HT-29 (cell line): ENCODE measurements around the gene PRKAG2. TPM values are rescaled to one million over a fixed set of nuclear protein-coding genes. Genes with fewer than 3 reads are reported as not detected.
"Not testable (repeated sequence)": the region's sequence is repeated elsewhere in the genome, so short reads cannot be mapped to it uniquely, and the experiment has no call there.

Source experiments
- DNase-seq: peaks from one replicate; pipeline ENCODE4 v3.0.0-alpha.2; 2015; ENCODE audit warnings: low spot score
- total RNA-seq: library from RNA; depleted of rRNA; stranded (reverse); fragments of >200 nt; shearing (Covaris generic); gene quantifications from 2 replicates; pipeline ENCODE4 v1.2.3, GENCODE V29; 2014

Gene PRKAG2
- total RNA-seq, 1 experiment from 2014 or later: 5.4 TPM

GRCh38 chr7:151835636-151836035 lies 41.3 kb downstream of the PRKAG2 start:
- DNase-seq: no peak

GRCh38 chr7:151834271-151835035 lies 42.5 kb downstream of the PRKAG2 start:
- no peak for DNase-seq

GRCh38 chr7:151833691-151834090 lies 43.2 kb downstream of the PRKAG2 start:
- DNase-seq: no peak

- DNase-seq: no peak
Observed at GRCh38 chr7:151833213-151833651, 43.7 kb downstream of the PRKAG2 start.

GRCh38 chr7:151832656-151833055 lies 44.3 kb downstream of the PRKAG2 start:
- DNase-seq: no peak

GRCh38 chr7:151832138-151832537 lies 44.8 kb downstream of the PRKAG2 start:
- no peak for DNase-seq

- no peak for DNase-seq
Observed at GRCh38 chr7:151831606-151832005, 45.3 kb downstream of the PRKAG2 start.

- DNase-seq: no peak
Observed at GRCh38 chr7:151830121-151830830, 46.6 kb downstream of the PRKAG2 start.

- DNase-seq: no peak
Observed at GRCh38 chr7:151829707-151830106, 47.2 kb downstream of the PRKAG2 start.

- DNase-seq: no peak
Observed at GRCh38 chr7:151827620-151828019, 49.3 kb downstream of the PRKAG2 start.

- not testable (repeated sequence) for DNase-seq
Observed at GRCh38 chr7:151826316-151826715, 50.6 kb downstream of the PRKAG2 start.

GRCh38 chr7:151825721-151826120 lies 51.2 kb downstream of the PRKAG2 start:
- no peak for DNase-seq

GRCh38 chr7:151824373-151824933 lies 52.5 kb downstream of the PRKAG2 start:
- DNase-seq: no peak

- DNase-seq: no peak
Observed at GRCh38 chr7:151823566-151824372, 53.1 kb downstream of the PRKAG2 start.

GRCh38 chr7:151822541-151823181 lies 54.3 kb downstream of the PRKAG2 start:
- DNase-seq: no peak

GRCh38 chr7:151821806-151822540 lies 54.9 kb downstream of the PRKAG2 start:
- no peak for DNase-seq

- no peak for DNase-seq
Observed at GRCh38 chr7:151821226-151821625, 55.7 kb downstream of the PRKAG2 start.

GRCh38 chr7:151820491-151821105 lies 56.3 kb downstream of the PRKAG2 start:
- DNase-seq: no peak

GRCh38 chr7:151819866-151820265 lies 57.0 kb downstream of the PRKAG2 start:
- DNase-seq: no peak
